ENCODE measurements around the gene RERE.
A peak's percentile ranks its signal among the peaks of the same experiment; 100 is the strongest.

DNA sequence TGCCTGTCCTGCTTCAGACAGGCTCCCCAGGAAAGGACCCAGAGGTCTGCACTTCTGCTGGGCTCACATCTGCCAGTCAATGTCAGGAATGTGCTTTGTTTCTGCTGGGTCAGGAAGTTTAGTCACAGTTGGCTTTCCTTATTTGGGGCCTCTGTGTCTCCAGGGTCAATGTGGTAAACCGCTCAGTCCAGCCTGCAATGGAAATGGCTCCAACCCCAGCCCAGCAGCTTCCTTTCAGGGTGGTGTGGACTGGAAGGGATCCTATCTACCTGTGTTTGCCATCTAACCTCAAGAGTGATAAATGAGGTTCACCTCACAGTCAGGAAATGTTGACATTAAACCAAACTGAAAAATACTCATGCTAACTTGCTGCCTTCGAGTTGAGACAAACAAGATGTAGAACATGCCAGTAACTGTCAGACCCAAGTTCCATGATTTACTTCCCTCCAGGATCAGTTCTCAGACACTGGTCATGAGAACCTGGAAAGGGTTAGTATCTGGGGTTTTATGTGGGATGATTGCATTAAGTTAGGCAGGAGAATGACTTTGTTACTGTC is 40.8 kb upstream of the RERE start:
- TF ChIP-seq, protein P1, sequence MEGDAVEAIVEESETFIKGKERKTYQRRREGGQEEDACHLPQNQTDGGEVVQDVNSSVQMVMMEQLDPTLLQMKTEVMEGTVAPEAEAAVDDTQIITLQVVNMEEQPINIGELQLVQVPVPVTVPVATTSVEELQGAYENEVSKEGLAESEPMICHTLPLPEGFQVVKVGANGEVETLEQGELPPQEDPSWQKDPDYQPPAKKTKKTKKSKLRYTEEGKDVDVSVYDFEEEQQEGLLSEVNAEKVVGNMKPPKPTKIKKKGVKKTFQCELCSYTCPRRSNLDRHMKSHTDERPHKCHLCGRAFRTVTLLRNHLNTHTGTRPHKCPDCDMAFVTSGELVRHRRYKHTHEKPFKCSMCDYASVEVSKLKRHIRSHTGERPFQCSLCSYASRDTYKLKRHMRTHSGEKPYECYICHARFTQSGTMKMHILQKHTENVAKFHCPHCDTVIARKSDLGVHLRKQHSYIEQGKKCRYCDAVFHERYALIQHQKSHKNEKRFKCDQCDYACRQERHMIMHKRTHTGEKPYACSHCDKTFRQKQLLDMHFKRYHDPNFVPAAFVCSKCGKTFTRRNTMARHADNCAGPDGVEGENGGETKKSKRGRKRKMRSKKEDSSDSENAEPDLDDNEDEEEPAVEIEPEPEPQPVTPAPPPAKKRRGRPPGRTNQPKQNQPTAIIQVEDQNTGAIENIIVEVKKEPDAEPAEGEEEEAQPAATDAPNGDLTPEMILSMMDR (IDR thresholded peaks at IDR 0.05 in 2 of 3, conservative IDR thresholded peaks at IDR 0.05 in 1 of 3; ENCODE audit: borderline replicate concordance in 1 of 3, insufficient read depth in 1 of 3, low read depth in 2 of 3, low read length in 2 of 3), result no peak
- TF ChIP-seq SIN3A (IDR thresholded peaks at IDR 0.05; ENCODE audit: low read depth) (no peak), POLR2A (IDR thresholded peaks at IDR 0.05; ENCODE audit: borderline replicate concordance, extremely low read depth, insufficient read depth, insufficient read length) (no peak), CBX3 (IDR thresholded peaks at IDR 0.05; ENCODE audit: low read depth) (no peak; the same call in 1 of the 2 replicates), TCF7L2 (IDR thresholded peaks at IDR 0.05; ENCODE audit: borderline replicate concordance, extremely low read depth, insufficient read depth, insufficient read length) (no peak), SP1 (IDR thresholded peaks at IDR 0.05; ENCODE audit: low read depth) (0 out of 2 replicates have a peak, but pooled peaks have one; percentile 25), POLR2AphosphoS5 (IDR thresholded peaks at IDR 0.05; ENCODE audit: low read depth, low read length) (no peak; the same call in 1 of the 2 replicates), CEBPB (IDR thresholded peaks at IDR 0.05; ENCODE audit: low read depth) (no peak), RAD21 (IDR thresholded peaks at IDR 0.05; ENCODE audit: low read depth) (no peak), EZH2phosphoT487 (IDR thresholded peaks at IDR 0.05; ENCODE audit: borderline replicate concordance) (no peak), ZBTB33 (IDR thresholded peaks at IDR 0.05; ENCODE audit: extremely low read depth, insufficient replicate concordance, low read length) (no peak)
- TF ChIP-seq, protein P2, sequence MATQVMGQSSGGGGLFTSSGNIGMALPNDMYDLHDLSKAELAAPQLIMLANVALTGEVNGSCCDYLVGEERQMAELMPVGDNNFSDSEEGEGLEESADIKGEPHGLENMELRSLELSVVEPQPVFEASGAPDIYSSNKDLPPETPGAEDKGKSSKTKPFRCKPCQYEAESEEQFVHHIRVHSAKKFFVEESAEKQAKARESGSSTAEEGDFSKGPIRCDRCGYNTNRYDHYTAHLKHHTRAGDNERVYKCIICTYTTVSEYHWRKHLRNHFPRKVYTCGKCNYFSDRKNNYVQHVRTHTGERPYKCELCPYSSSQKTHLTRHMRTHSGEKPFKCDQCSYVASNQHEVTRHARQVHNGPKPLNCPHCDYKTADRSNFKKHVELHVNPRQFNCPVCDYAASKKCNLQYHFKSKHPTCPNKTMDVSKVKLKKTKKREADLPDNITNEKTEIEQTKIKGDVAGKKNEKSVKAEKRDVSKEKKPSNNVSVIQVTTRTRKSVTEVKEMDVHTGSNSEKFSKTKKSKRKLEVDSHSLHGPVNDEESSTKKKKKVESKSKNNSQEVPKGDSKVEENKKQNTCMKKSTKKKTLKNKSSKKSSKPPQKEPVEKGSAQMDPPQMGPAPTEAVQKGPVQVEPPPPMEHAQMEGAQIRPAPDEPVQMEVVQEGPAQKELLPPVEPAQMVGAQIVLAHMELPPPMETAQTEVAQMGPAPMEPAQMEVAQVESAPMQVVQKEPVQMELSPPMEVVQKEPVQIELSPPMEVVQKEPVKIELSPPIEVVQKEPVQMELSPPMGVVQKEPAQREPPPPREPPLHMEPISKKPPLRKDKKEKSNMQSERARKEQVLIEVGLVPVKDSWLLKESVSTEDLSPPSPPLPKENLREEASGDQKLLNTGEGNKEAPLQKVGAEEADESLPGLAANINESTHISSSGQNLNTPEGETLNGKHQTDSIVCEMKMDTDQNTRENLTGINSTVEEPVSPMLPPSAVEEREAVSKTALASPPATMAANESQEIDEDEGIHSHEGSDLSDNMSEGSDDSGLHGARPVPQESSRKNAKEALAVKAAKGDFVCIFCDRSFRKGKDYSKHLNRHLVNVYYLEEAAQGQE (IDR thresholded peaks at IDR 0.05; ENCODE audit: low read depth), result no peak
